GM20000 (cell line): ENCODE measurements around the gene GBGT1.

ENCODE experiments used
- DNase-seq: peaks from one replicate; pipeline ENCODE4 v3.0.0; 2012; ENCODE audit warnings: low spot score
- TF ChIP-seq, protein P1 (sequence below): IDR thresholded peaks from 2 replicates; pipeline ENCODE4 v1.5.1; 2012; ENCODE audit warnings: mild to moderate bottlenecking, control low read depth; ENCODE audit errors: extremely low read depth, missing control alignments

The GBGT1 gene

DNA sequence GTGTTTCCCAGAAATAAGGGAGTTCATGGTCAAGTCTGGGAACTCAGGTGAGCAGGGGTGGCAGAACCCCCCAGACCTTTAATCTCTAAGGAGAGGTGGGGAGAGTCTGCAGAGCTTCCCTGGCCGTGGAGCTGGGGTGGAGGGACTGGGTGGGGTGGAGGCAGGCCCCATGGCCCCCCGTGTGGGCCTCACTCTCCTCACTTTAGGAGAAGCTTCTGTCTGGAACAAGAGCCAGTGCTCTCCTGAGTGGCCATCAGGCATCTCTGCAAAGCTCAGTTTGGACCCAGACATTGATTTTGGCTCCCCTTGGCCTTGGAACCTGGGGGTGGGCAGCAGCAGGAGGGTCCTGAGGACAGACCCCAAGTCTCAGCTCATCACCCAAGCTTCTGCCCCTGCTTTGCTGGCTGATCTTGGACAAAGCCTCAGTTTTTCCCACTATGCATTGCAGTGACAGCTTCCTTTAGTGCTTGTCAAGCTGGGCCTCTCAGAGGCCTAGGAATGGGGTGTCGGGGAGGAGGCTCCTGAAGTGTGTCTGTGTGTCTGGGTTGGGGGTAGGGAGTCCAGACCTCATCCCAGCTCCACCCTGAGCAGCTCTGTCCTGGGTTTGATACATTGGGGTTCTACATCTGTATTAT, 3.5 kb upstream of the GBGT1 start:
- TF ChIP-seq, protein P1, sequence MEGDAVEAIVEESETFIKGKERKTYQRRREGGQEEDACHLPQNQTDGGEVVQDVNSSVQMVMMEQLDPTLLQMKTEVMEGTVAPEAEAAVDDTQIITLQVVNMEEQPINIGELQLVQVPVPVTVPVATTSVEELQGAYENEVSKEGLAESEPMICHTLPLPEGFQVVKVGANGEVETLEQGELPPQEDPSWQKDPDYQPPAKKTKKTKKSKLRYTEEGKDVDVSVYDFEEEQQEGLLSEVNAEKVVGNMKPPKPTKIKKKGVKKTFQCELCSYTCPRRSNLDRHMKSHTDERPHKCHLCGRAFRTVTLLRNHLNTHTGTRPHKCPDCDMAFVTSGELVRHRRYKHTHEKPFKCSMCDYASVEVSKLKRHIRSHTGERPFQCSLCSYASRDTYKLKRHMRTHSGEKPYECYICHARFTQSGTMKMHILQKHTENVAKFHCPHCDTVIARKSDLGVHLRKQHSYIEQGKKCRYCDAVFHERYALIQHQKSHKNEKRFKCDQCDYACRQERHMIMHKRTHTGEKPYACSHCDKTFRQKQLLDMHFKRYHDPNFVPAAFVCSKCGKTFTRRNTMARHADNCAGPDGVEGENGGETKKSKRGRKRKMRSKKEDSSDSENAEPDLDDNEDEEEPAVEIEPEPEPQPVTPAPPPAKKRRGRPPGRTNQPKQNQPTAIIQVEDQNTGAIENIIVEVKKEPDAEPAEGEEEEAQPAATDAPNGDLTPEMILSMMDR: no peak
- DNase-seq: no peak

DNA sequence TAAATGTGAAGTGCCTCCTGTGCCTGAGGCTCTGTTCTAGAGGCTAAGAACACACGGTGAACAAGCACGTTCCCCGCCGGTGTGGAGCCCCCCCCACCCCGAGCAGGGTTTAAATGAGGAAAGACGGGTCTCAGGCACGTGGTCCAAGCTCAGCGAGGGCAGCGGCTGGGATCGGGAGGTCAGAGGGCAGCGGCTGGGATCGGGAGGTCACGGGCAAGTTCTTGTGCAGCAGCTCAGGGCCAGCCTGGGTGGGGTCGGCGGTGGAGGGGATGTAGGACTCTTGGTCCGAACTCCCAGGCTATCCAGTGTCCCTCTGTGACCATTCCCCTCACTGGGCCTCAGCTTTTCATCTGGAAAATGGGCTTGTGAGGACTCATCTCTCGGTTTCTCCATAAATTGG, 2.7 kb upstream of the GBGT1 start:
- DNase-seq: no peak
- TF ChIP-seq, protein P1: no peak

GRCh38 chr9:133165452-133165730, 1.7 kb upstream of the GBGT1 start:
- no peak for DNase-seq
- TF ChIP-seq, protein P1: no peak

DNA sequence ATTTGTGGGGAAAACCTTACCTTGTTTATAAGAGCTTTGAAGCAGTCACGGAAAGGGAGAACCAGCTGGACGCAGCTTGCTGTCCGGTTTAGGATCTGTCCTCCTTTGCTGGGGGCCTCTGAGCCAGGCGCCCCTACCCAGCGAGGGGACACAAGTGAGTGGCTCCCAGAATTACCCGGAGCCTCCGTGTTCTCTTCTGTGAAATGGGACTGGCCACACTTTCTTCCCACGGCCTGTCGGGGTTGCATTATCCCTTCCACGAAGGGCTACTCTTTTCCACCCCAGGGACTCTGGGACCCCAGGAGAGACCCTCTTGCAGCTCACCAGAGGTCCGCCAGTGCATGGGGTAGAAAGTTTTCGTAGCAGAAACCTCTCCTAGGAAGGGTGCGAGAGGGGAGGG, 477 bp upstream of the GBGT1 start:
- DNase-seq: peak; percentile 24

DNA sequence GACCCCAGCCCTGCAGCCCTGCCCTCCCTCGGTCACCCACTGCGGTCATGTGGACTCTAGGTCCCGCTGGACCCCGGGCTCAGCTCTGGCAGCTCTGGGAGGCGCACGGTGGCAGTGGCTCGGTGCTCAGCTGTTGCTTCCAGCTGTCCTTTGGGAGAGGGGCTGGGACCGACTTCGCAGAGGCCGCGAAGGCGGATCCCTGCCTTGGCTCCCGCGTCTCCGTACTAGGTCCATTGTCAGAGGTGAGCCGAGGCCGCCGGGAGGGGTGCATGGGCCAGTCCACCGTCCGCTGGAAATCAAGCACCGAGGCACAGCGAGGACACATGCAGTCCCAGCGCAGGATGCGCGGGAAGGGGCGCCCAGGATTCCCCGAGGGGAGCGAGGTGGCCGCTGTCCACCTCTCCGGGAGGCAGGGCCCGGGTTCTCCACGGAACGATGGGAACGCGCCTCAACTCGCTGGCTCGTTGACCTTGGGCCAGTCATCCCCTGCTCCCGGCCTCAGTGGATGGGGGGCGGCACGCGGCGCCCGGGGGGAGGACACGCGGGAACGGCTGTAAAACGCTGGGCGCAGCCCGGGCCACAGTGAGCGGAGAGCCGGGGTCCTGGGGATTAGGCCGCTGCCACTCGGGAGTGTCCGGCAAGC, 732 bp downstream of the GBGT1 start:
- DNase-seq: peak; percentile 12
- TF ChIP-seq, protein P1: no peak

More for the DNA sequence above, 477 bp upstream of the GBGT1 start:
- TF ChIP-seq, protein P1: no peak

DNA sequence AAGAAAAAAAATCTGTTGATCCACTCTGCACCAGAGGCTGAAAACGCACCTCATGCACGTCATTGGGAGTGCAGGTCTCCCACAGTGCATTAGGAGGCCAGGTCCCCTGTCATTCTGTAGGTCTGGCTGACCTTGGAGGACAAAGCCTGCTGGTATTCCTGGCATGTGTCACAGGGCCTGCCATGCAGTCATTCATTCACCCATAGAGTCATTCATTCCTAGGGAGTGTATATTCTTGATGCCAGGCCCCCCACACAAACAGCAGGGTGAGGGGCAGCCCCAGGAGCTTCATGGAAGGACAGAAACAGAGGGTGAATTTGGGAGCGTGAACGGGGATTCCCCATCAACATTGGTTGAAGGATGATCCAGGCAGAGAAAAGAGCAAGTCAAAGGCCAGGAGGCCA, 2.2 kb downstream of the GBGT1 start:
- DNase-seq: peak; percentile 10
- TF ChIP-seq, protein P1: no peak

DNA sequence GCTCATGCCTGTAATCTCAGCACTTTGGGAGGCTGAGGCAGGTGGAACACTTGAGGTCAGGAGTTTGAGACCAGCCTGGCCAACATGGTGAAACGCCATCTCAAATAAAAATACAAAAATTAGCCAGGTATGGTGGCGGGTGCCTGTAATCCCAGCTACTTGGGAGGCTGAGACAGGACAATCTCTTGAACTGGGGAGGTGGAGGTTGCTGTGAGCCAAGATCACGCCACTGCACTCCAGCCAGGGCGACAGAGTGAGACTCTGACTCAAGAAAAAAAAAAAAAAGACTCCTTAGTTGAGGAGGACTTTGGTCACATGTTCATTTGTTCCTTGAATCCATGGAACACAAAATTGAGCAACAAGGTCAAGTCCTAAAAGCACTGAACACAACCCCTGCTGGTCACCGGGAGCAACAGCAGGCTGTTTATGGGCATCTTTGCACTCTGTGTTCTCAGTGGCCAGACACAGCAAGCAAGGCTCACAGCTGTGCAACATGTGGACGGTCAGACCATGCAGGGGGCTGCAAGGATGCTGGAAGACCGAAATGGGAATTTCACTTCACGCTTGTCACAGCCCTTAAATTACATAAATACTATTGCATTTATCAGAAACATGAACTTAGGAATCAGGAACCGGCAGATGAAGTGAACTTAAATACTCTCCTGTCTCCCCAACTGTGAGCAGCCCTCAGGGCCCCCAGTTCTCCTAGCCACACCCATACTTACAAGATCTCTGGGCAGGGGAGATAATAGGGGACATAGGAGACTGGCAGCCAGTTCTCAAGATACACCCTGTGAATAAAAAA, 2.8 kb downstream of the GBGT1 start:
- DNase-seq: peak; percentile 82
- TF ChIP-seq, protein P1: peak; percentile 82
